GM12878 (cell line): ENCODE results near the gene FBXL7. TPM values are rescaled to one million over a fixed set of nuclear protein-coding genes. Genes with fewer than 3 reads are reported as not detected.

Experiments
- GATAD2B ChIP-seq: fragments of 450-650 bp; conservative IDR thresholded peaks from 2 replicates; pipeline ENCODE4 v1.6.1; 2017; ENCODE audit warnings: low read depth, mild to moderate bottlenecking, moderate library complexity
- HDGF ChIP-seq: fragments of 450-650 bp; IDR thresholded peaks from 2 replicates; pipeline ENCODE4 v1.6.1; 2016; ENCODE audit warnings: antibody characterized with exemption
- JUND ChIP-seq: IDR thresholded peaks from 2 replicates; pipeline ENCODE4 v1.6.1; 2012; ENCODE audit warnings: low read depth, mild to moderate bottlenecking, low read length, improper control_type of control experiment, moderate library complexity
- MYC ChIP-seq: IDR thresholded peaks from 2 replicates; pipeline ENCODE4 v1.6.1; 2011; ENCODE audit warnings: mild to moderate bottlenecking, low read length, moderate library complexity, inconsistent platforms; ENCODE audit not compliant: insufficient read depth, insufficient replicate concordance, insufficient read length, severe bottlenecking
- RBBP5 ChIP-seq: fragments of 200-600 bp; sonication (generic); conservative IDR thresholded peaks from 2 replicates; pipeline ENCODE4 v1.6.1; 2016
- RELA ChIP-seq: fragments of 450-650 bp; IDR thresholded peaks from 2 replicates; pipeline ENCODE4 v1.8.0; 2014; ENCODE audit warnings: borderline replicate concordance; ENCODE audit not compliant: partially characterized antibody
- RUNX3 ChIP-seq: IDR thresholded peaks from 2 replicates; pipeline ENCODE4 v1.6.1; 2012; ENCODE audit warnings: low read length, inconsistent platforms
- SIX5 ChIP-seq: IDR thresholded peaks from 2 replicates; pipeline ENCODE4 v1.6.1; 2011; ENCODE audit warnings: mild to moderate bottlenecking, low read depth, low read length, moderate library complexity; ENCODE audit not compliant: severe bottlenecking
- SMAD5 ChIP-seq: IDR thresholded peaks from 2 replicates; pipeline ENCODE4 v1.6.1; 2016; ENCODE audit warnings: antibody characterized with exemption, low read depth
- polyA plus RNA-seq, 11 experiments: library from polyadenylated mRNA; depleted of rRNA in 4 of 11; unstranded in 6 of 11; stranded (reverse) in 5 of 11; fragments of >200 nt; fragmentation: Nextera tagmentation in 4 of 11; fragmentation: Illumina TruSeq in 1 of 11; extraction: Ambion mirVana in 4 of 11; extraction: Trizol in 1 of 11; gene quantifications; 1 replicate in 1 of 11; 2 replicates in 10 of 11; pipeline versions ENCODE4 v1.2.1 to v1.2.3, GENCODE V29; 2011 to 2016; ENCODE audit warnings: inconsistent platforms in 2 of 11, missing spikeins in 2 of 11, low read depth in 1 of 11
- total RNA-seq, 4 experiments: library from RNA; depleted of rRNA in 3 of 4; stranded (reverse); fragments of >200 nt in 3 of 4; fragmentation: Illumina TruSeq in 1 of 4; extraction: Trizol in 1 of 4; gene quantifications; 2 replicates each; pipeline versions ENCODE4 v1.2.1 to v1.2.3, GENCODE V29; 2013 to 2021
- TF ChIP-seq, protein P1 (sequence below): fragments of 450-650 bp; IDR thresholded peaks from 2 replicates; pipeline ENCODE4 v1.6.1; 2017; ENCODE audit warnings: mild to moderate bottlenecking, low read depth, inconsistent platforms; ENCODE audit not compliant: poor library complexity, severe bottlenecking
- TF ChIP-seq, protein P2 (sequence below): fragments of 150-350 bp; IDR thresholded peaks from 2 replicates; pipeline ENCODE4 v1.6.1; 2016; ENCODE audit warnings: low read depth, low read length

FBXL7 gene
- total and polyA plus RNA-seq, 10 of the 15 experiments (the other 5 are each of a cell fraction or from before 2014, with no cell fraction given), result 0.03 to 0.44 (median 0.16) TPM

DNA sequence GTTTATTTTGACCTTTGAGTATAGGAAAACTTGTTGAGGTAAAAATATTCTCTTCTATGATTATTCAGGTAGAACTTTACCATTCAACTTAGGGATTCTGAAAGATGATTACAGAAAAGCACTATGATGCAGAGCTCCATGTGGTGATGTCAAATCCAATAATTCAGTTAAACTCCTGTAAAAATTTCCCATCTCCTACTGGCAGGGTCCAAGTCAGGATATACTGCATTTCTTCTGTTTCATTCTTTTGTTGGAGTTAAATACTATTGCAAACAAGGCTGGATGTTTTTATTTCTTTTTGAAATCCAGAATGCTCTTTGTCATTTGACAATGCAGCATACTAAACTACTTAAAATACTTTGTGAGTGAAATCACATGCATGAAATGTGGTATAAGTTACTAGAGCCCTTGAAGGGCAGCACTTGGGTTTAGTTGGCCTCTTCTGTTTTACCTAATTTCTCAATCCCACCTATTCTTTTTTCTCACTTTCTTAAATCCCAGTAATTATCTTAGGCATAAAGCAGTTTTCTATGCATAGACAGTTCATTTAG lies 204.5 kb downstream of the FBXL7 start (continued):
- TF ChIP-seq SIX5 (no peak), RBBP5 (no peak), HDGF (no peak), RELA (no peak), JUND (no peak), MYC (no peak), RUNX3 (no peak), SMAD5 (no peak), GATAD2B (no peak)
- TF ChIP-seq, protein P1, sequence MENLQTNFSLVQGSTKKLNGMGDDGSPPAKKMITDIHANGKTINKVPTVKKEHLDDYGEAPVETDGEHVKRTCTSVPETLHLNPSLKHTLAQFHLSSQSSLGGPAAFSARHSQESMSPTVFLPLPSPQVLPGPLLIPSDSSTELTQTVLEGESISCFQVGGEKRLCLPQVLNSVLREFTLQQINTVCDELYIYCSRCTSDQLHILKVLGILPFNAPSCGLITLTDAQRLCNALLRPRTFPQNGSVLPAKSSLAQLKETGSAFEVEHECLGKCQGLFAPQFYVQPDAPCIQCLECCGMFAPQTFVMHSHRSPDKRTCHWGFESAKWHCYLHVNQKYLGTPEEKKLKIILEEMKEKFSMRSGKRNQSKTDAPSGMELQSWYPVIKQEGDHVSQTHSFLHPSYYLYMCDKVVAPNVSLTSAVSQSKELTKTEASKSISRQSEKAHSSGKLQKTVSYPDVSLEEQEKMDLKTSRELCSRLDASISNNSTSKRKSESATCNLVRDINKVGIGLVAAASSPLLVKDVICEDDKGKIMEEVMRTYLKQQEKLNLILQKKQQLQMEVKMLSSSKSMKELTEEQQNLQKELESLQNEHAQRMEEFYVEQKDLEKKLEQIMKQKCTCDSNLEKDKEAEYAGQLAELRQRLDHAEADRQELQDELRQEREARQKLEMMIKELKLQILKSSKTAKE, result no peak
- TF ChIP-seq, protein P2, sequence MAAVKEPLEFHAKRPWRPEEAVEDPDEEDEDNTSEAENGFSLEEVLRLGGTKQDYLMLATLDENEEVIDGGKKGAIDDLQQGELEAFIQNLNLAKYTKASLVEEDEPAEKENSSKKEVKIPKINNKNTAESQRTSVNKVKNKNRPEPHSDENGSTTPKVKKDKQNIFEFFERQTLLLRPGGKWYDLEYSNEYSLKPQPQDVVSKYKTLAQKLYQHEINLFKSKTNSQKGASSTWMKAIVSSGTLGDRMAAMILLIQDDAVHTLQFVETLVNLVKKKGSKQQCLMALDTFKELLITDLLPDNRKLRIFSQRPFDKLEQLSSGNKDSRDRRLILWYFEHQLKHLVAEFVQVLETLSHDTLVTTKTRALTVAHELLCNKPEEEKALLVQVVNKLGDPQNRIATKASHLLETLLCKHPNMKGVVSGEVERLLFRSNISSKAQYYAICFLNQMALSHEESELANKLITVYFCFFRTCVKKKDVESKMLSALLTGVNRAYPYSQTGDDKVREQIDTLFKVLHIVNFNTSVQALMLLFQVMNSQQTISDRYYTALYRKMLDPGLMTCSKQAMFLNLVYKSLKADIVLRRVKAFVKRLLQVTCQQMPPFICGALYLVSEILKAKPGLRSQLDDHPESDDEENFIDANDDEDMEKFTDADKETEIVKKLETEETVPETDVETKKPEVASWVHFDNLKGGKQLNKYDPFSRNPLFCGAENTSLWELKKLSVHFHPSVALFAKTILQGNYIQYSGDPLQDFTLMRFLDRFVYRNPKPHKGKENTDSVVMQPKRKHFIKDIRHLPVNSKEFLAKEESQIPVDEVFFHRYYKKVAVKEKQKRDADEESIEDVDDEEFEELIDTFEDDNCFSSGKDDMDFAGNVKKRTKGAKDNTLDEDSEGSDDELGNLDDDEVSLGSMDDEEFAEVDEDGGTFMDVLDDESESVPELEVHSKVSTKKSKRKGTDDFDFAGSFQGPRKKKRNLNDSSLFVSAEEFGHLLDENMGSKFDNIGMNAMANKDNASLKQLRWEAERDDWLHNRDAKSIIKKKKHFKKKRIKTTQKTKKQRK, result no peak
